ENCODE measurements around the gene SLC22A24.
"Not testable (repeated sequence)": the region's sequence is repeated elsewhere in the genome, so short reads cannot be mapped to it uniquely, and the experiment has no call there.

SLC22A24 gene

GRCh38 chr11:63046203-63046602 lies 97.8 kb downstream of the SLC22A24 start:
- not testable (repeated sequence) for H3K4me3 ChIP-seq (ENCODE audit: low read length); H3K27me3 ChIP-seq (ENCODE audit: control insufficient read depth, insufficient read depth, low read length); H3K9me3 ChIP-seq (ENCODE audit: control insufficient read depth, low read depth, low read length); H3K36me3 ChIP-seq (ENCODE audit: control insufficient read depth, low read depth, low read length); H3K4me1 ChIP-seq (ENCODE audit: control insufficient read depth, low read depth, low read length); H3K27ac ChIP-seq (ENCODE audit: low read length); H3K9ac ChIP-seq (ENCODE audit: low read length)

- Histone ChIP-seq H3K9me3 (ENCODE audit: control insufficient read depth, low read depth, low read length) (no peaks in the 10 kb centered on the region), H3K9ac (ENCODE audit: low read length) (no peak overlapping the region), H3K27ac (ENCODE audit: low read length) (no peak overlapping the region), H3K27me3 (ENCODE audit: control insufficient read depth, insufficient read depth, low read length) (no peaks in the 10 kb centered on the region), H3K36me3 (ENCODE audit: control insufficient read depth, low read depth, low read length) (no peaks in the 10 kb centered on the region), H3K4me1 (ENCODE audit: control insufficient read depth, low read depth, low read length) (no peaks in the 10 kb centered on the region), H3K4me3 (ENCODE audit: low read length) (no peak overlapping the region)
Measured at GRCh38 chr11:63042596-63042995, 101.4 kb downstream of the SLC22A24 start.

GRCh38 chr11:63032457-63032856 lies 111.6 kb downstream of the SLC22A24 start:
- H3K27me3 ChIP-seq (ENCODE audit: control insufficient read depth, insufficient read depth, low read length): no peaks in the 10 kb centered on the region
- no peak overlapping the region for H3K9ac ChIP-seq (ENCODE audit: low read length)
- H3K27ac ChIP-seq (ENCODE audit: low read length): no peak overlapping the region
- no peaks in the 10 kb centered on the region for H3K36me3 ChIP-seq (ENCODE audit: control insufficient read depth, low read depth, low read length)
- no peak overlapping the region for H3K4me3 ChIP-seq (ENCODE audit: low read length)
- no peaks in the 10 kb centered on the region for H3K9me3 ChIP-seq (ENCODE audit: control insufficient read depth, low read depth, low read length)
- H3K4me1 ChIP-seq (ENCODE audit: control insufficient read depth, low read depth, low read length): no peaks in the 10 kb centered on the region
